ENCODE results near the gene FRMD6.
"Not testable (repeated sequence)": the region's sequence is repeated elsewhere in the genome, so short reads cannot be mapped to it uniquely, and the experiment has no call there.

FRMD6 gene

GRCh38 chr14:51750542-51750941 lies 98.8 kb downstream of the FRMD6 start:
- Histone ChIP-seq H3K4me2 (ENCODE audit: low read length) (no peak overlapping the region), H3K36me3 (ENCODE audit: insufficient read depth, low read length) (no peaks in the 10 kb centered on the region), H3K4me1 (ENCODE audit: control insufficient read depth, insufficient read depth, low read length) (no peaks in the 10 kb centered on the region), H3K9ac (ENCODE audit: low read depth, low read length) (no peak overlapping the region), H3K9me3 (replicated peaks; ENCODE audit: low read length) (no peaks in the 10 kb centered on the region), H3K27me3 (ENCODE audit: control insufficient read depth, insufficient read depth, low read length) (no peaks in the 10 kb centered on the region), H3K4me3 (ENCODE audit: low read length) (no peak overlapping the region)

DNA sequence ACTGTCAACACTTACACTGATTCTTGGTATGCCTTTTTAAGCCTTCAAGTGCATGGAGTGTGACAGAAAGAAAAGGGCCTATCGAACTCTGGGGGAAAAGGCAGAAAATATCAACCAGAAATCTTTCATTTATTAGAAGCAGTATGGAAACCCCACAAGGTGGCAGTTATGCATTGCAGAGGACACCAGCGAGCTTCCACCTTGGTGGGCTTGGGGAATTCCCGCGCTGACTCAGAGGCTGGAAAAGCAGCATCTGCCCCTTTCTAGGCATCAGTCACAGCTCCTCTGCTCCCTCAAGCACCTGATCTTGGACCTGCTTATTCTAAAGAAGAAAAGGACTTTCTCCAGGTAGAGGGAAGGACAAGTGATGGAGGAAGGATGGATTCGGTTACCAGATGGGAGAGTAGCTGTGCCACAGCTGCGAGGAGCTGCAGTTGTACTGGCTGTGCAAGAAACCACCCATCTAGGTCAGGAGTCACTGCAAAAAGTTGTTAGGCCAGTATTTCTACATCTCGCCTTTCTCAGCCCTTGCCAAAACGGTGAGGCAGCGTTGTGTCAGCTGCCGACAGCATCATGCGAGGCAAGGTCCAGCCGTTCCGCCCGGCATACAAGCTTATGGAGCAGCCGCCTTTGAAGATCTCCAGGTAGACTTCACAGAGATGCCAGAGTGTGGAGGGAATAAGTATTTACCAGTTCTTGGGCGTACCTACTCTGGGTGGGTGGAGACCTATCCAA lies 100.1 kb downstream of the FRMD6 start:
- not testable (repeated sequence) for H3K4me2 ChIP-seq (ENCODE audit: low read length); H3K36me3 ChIP-seq (ENCODE audit: insufficient read depth, low read length); H3K4me1 ChIP-seq (ENCODE audit: control insufficient read depth, insufficient read depth, low read length); H3K27me3 ChIP-seq (ENCODE audit: control insufficient read depth, insufficient read depth, low read length); H3K9me3 ChIP-seq (replicated peaks; ENCODE audit: low read length); H3K4me3 ChIP-seq (ENCODE audit: low read length); H3K9ac ChIP-seq (ENCODE audit: low read depth, low read length)

- not testable (repeated sequence) for H3K36me3 ChIP-seq (ENCODE audit: insufficient read depth, low read length); H3K9me3 ChIP-seq (replicated peaks; ENCODE audit: low read length); H3K9ac ChIP-seq (ENCODE audit: low read depth, low read length); H3K4me2 ChIP-seq (ENCODE audit: low read length); H3K4me1 ChIP-seq (ENCODE audit: control insufficient read depth, insufficient read depth, low read length); H3K27me3 ChIP-seq (ENCODE audit: control insufficient read depth, insufficient read depth, low read length); H3K4me3 ChIP-seq (ENCODE audit: low read length)
These were observed 106.0 kb downstream of the FRMD6 start for GRCh38 chr14:51757756-51758155.

DNA sequence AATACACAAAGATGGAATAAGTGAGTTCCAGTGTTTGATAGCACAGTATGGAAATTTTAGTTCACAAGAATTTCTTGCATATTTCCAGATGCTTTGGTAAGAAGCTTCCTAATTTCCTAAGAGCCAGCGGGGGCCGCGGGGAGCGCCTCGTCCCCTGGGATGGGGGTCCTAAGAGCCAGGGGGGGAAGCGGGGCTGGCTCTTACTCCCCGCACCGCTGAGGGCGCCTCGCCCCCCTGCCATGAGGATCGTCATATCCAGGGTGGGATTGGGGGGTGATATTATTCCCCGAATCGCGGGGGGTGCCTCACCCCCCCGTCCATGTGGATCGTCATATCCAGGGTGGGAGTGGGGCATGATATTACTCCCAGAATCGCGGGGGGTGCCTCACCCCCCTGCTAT lies 108.2 kb downstream of the FRMD6 start:
- no peaks in the 10 kb centered on the region for H3K36me3 ChIP-seq (ENCODE audit: insufficient read depth, low read length)
- no peak overlapping the region for H3K9ac ChIP-seq (ENCODE audit: low read depth, low read length)
- H3K27me3 ChIP-seq (ENCODE audit: control insufficient read depth, insufficient read depth, low read length), result peaks cover 5% of the 10 kb centered on the region
- H3K9me3 ChIP-seq (replicated peaks; ENCODE audit: low read length), result no peaks in the 10 kb centered on the region
- H3K4me1 ChIP-seq (ENCODE audit: control insufficient read depth, insufficient read depth, low read length), result no peaks in the 10 kb centered on the region
- no peak overlapping the region for H3K4me2 ChIP-seq (ENCODE audit: low read length)
- H3K4me3 ChIP-seq (ENCODE audit: low read length), result no peak overlapping the region

DNA sequence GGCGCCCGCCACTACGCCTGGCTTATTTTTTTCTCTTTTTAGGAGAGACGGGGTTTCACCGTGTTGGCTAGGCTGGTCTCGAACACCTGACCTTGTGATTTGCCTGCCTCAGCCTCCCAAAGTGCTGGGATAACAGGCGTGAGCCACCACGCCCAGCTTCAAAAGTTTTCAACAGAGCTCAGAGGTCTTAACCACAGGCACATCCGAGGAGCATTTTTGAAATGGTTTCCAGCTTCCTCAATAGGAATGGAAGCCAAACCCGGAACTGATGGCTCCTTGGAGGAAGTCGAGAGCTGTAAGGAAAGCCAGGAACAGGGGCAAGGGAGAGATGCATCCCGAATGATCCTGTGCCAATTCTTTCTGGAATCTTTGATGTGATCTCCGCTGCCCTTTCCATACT lies 114.0 kb downstream of the FRMD6 start:
- H3K4me2 ChIP-seq (ENCODE audit: low read length); H3K27me3 ChIP-seq (ENCODE audit: control insufficient read depth, insufficient read depth, low read length); H3K9ac ChIP-seq (ENCODE audit: low read depth, low read length); H3K36me3 ChIP-seq (ENCODE audit: insufficient read depth, low read length); H3K9me3 ChIP-seq (replicated peaks; ENCODE audit: low read length); H3K4me3 ChIP-seq (ENCODE audit: low read length); H3K4me1 ChIP-seq (ENCODE audit: control insufficient read depth, insufficient read depth, low read length): not testable (repeated sequence)

GRCh38 chr14:51766586-51766985 lies 114.9 kb downstream of the FRMD6 start:
- not testable (repeated sequence) for H3K4me2 ChIP-seq (ENCODE audit: low read length); H3K36me3 ChIP-seq (ENCODE audit: insufficient read depth, low read length); H3K4me3 ChIP-seq (ENCODE audit: low read length); H3K27me3 ChIP-seq (ENCODE audit: control insufficient read depth, insufficient read depth, low read length); H3K9ac ChIP-seq (ENCODE audit: low read depth, low read length); H3K4me1 ChIP-seq (ENCODE audit: control insufficient read depth, insufficient read depth, low read length); H3K9me3 ChIP-seq (replicated peaks; ENCODE audit: low read length)

GRCh38 chr14:51769261-51769660 lies 117.6 kb downstream of the FRMD6 start:
- H3K36me3 ChIP-seq (ENCODE audit: insufficient read depth, low read length); H3K4me3 ChIP-seq (ENCODE audit: low read length); H3K9me3 ChIP-seq (replicated peaks; ENCODE audit: low read length); H3K9ac ChIP-seq (ENCODE audit: low read depth, low read length); H3K4me1 ChIP-seq (ENCODE audit: control insufficient read depth, insufficient read depth, low read length); H3K4me2 ChIP-seq (ENCODE audit: low read length); H3K27me3 ChIP-seq (ENCODE audit: control insufficient read depth, insufficient read depth, low read length): not testable (repeated sequence)

DNA sequence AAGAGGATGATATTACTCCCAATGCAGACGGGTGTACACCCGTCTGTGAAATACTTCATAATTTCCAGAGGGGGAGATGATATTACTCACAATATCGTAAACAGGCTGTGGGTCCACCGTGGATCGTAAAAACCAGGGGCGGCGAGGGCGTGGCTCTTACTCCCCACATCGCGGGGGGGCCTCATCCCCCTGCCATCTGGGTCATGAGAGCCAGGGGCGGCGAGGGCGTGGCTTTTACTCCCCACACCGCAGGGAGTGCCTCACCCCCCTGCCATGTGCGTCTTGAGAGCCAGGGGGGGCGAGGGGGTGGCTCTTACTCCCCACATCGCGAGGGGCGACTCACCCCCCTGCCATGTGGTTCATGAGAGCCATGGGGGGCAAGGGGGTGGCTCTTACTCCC lies 122.5 kb downstream of the FRMD6 start:
- H3K4me2 ChIP-seq (ENCODE audit: low read length), result no peak overlapping the region
- no peak overlapping the region for H3K9ac ChIP-seq (ENCODE audit: low read depth, low read length)
- H3K4me1 ChIP-seq (ENCODE audit: control insufficient read depth, insufficient read depth, low read length), result no peaks in the 10 kb centered on the region
- H3K36me3 ChIP-seq (ENCODE audit: insufficient read depth, low read length), result no peaks in the 10 kb centered on the region
- no peaks in the 10 kb centered on the region for H3K27me3 ChIP-seq (ENCODE audit: control insufficient read depth, insufficient read depth, low read length)
- no peaks in the 10 kb centered on the region for H3K9me3 ChIP-seq (replicated peaks; ENCODE audit: low read length)
- H3K4me3 ChIP-seq (ENCODE audit: low read length), result no peak overlapping the region

GRCh38 chr14:51776102-51776894 lies 124.6 kb downstream of the FRMD6 start:
- Histone ChIP-seq H3K9ac (ENCODE audit: low read depth, low read length) (no peak overlapping the region), H3K4me1 (ENCODE audit: control insufficient read depth, insufficient read depth, low read length) (no peaks in the 10 kb centered on the region), H3K9me3 (replicated peaks; ENCODE audit: low read length) (no peaks in the 10 kb centered on the region), H3K36me3 (ENCODE audit: insufficient read depth, low read length) (no peaks in the 10 kb centered on the region), H3K27me3 (ENCODE audit: control insufficient read depth, insufficient read depth, low read length) (no peaks in the 10 kb centered on the region), H3K4me3 (ENCODE audit: low read length) (no peak overlapping the region), H3K4me2 (ENCODE audit: low read length) (no peak overlapping the region)

- Histone ChIP-seq H3K4me3 (ENCODE audit: low read length) (no peak overlapping the region), H3K9ac (ENCODE audit: low read depth, low read length) (no peak overlapping the region), H3K4me1 (ENCODE audit: control insufficient read depth, insufficient read depth, low read length) (peaks cover 7% of the 10 kb centered on the region), H3K4me2 (ENCODE audit: low read length) (peak overlapping the region; percentile 68), H3K9me3 (replicated peaks; ENCODE audit: low read length) (no peaks in the 10 kb centered on the region), H3K36me3 (ENCODE audit: insufficient read depth, low read length) (no peaks in the 10 kb centered on the region), H3K27me3 (ENCODE audit: control insufficient read depth, insufficient read depth, low read length) (no peaks in the 10 kb centered on the region)
These were observed 128.4 kb downstream of the FRMD6 start for GRCh38 chr14:51780006-51780692.

Data from skeletal muscle satellite cell (primary cell).